H1 (cell line): ENCODE results near the gene ANKS1B. TPM values are rescaled to one million over a fixed set of nuclear protein-coding genes. Genes with fewer than 3 reads are reported as not detected.

Experiments used
- HDAC2 ChIP-seq, 2 experiments: fragments of 300-600 bp in 1 of 2; sonication (generic) in 1 of 2; IDR thresholded peaks; 2 replicates each; pipeline ENCODE4 v1.6.1; 2011 to 2012; ENCODE audit warnings: low read depth in 2 of 2, low read length in 2 of 2, mild to moderate bottlenecking in 2 of 2, moderate library complexity in 2 of 2, borderline replicate concordance in 1 of 2, inconsistent platforms in 1 of 2
- RXRA ChIP-seq: IDR thresholded peaks from 2 replicates; pipeline ENCODE4 v1.6.1; 2011; ENCODE audit warnings: low read depth, mild to moderate bottlenecking, low read length, moderate library complexity; ENCODE audit not compliant: insufficient read depth
- ZNF274 ChIP-seq: IDR thresholded peaks from 2 replicates; pipeline ENCODE4 v1.7.0; 2012; ENCODE audit warnings: low read length, borderline replicate concordance; ENCODE audit errors: extremely low read depth
- polyA plus RNA-seq, 7 experiments: library from polyadenylated mRNA; depleted of rRNA in 3 of 7; stranded (reverse) in 5 of 7; unstranded in 2 of 7; fragments of >200 nt in 5 of 7; fragments of 200-250 nt in 2 of 7; gene quantifications; 1 replicate in 5 of 7; 2 replicates in 1 of 7; 4 replicates in 1 of 7; pipeline versions ENCODE4 v1.2.1 to v1.2.3, GENCODE V29; 2011 to 2013; ENCODE audit warnings: missing spikeins in 2 of 7, mixed read lengths in 2 of 7
- total RNA-seq: library from RNA; stranded (reverse); fragmentation: NEBNext Ultra II Directional; extraction: Animal tissue kit (Norgen Biotek cat#: 25700); gene quantifications from 2 replicates; pipeline ENCODE4 v1.2.1, GENCODE V29; 2021

ANKS1B gene
- total and polyA plus RNA-seq, 2 of the 8 experiments (the other 6 are each of a cell fraction or from before 2014, with no cell fraction given): 2.7 to 6.1 TPM

DNA sequence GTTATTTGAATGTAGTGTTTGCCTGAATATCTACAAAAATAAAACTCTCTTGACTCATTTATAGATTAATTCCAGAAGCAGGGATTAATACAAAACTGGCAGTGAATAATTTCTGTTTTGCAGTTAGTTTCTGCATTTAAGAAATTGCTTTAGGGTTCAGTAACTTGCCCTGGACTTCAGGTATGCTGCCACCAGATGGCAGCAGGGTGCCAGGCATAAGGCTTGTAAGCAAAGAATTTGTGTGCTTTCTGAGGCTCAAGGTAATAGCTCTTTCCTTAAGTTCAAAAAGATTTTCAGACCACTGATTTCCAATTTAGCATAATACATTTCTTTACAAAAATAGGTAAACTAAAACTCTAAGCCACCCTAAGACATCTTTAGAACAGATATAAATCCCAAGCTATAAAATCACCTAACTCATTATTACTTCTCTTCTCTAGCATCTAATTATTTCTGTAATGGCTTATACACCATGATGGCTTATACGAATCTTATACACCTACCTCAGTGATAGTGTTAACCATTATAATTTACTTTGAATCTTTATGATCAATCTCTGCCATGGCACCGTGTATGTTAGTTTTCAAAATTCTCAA, 941.3 kb downstream of the ANKS1B start (continued):
- TF ChIP-seq HDAC2 (IDR thresholded peaks at IDR 0.05; ENCODE audit: borderline replicate concordance in 1 of 2, low read depth in 2 of 2, low read length in 2 of 2) (no peak), ZNF274 (no peak), RXRA (no peak)
- TF ChIP-seq, all 59 proteins: peak for 3
